Measurements from ENCODE around the gene OR2H1.

The OR2H1 gene

DNA sequence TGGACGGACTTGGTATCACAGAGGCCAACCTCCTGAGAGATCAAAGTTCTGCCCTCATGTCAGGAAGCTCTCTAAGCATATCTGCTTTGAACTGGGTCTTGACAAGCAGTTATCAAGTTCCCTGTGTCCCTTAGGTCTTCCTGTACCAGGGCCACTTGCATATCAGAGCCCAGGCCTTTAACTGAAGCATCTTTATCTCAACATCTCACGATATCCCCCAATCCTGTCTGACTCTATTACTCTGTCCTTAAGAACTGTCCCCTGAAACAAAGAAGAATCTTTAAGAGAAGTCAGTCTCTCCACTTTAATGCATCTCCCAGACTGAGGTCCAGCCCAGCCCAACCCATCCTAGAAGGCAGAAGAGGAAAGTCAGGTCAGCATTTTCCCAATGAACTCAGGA lies 22.6 kb downstream of the OR2H1 start:
- DNase-seq, result no peak
- intact Hi-C loops (cut with DNase I), result no loop called here

DNA sequence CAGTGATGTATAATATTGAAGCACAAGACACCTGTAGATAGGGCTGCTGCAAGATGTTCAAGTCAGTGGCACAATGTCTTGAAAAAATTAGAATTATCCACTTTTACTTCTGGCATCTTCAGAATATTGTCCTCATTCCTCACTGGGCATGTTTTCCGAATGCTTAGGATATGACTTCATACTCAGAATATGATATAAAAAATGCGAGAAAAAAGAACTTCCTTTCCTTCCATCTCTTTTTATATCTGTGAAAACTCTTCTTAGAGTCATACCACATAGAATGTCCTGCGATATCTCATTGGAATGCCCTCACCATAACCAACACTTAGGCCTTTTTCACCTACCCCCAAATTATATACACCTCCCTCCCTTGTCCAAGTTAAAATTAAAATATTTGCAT lies 26.2 kb downstream of the OR2H1 start:
- intact Hi-C loops (cut with DNase I), result no loop called here
- no peak for DNase-seq

DNA sequence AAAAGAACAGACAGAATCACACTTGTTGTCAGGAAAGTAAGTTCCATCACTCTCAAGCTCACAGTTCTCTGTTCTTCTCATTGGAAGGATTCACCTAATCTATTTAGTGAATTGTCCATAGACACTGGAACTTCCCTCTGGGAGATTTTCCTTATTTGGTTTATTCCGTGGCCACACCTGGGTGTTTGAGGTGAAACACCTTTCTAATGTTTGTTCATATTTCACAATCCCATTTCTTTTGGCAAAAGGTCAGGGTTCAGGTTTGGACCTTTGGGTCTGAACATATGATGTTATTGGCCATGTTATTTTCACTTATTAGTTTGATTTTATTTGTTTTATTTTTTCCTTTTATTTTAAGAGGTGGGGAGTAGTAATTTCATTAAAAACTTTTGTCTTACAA lies 26.8 kb downstream of the OR2H1 start:
- DNase-seq, result no peak
- intact Hi-C loops (cut with DNase I), result no loop called here

GRCh38 chr6:29486577-29486976 lies 29.6 kb downstream of the OR2H1 start:
- intact Hi-C loops (cut with DNase I), result no loop called here
- DNase-seq, result no peak

GRCh38 chr6:29487131-29487530 lies 30.2 kb downstream of the OR2H1 start:
- DNase-seq, result no peak
- intact Hi-C loops (cut with DNase I), result no loop called here

DNA sequence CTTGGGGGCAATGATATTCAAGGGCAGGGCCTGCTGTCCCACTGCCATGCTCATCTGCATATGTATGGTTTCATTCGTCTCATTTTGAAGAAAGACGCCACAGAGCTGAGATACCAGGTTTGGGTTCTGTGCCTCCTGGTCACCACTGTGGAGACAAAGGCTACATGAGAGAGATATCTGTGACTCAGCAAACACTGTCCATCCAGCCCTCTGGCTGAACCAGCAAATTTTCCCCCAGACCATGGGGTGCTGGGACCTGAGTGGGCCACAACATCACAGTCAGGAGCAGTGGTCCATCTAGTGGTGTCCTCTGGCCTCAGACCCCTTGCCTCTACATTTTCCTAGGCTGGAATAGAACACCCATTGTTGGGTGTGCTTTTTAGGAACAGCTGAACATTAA lies 30.7 kb downstream of the OR2H1 start, which contains the start of gene MAS1L:
Gene MAS1L, minus strand, starts transcription at position 297 of the 400 bp plus-strand sequence. Its CDS starts 54 bp downstream, at position 243.
- intact Hi-C loops (cut with DNase I), result no loop called here
- DNase-seq, result no peak

DNA sequence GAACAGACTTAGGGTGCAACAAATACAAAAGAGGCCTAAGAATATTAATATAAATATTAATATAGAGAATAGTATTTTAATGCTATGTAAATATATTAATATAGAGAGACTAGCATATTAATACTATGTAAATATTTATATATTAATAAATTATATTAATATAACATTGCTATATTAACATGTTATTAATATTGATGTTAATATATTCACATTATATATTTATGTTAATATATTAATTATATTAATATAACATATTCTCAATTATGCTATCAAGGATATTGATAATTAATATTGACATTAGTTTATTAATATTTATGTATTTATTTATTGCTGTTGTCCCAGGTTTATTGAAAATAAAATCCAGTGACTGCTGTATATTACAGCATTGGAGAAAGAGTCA lies 31.9 kb downstream of the OR2H1 start:
- intact Hi-C loops (cut with DNase I), result no loop called here

GRCh38 chr6:29489286-29489685 lies 32.3 kb downstream of the OR2H1 start:
- intact Hi-C loops (cut with DNase I), result no loop called here
- no peak for DNase-seq

More for the DNA sequence above, 31.9 kb downstream of the OR2H1 start:
- DNase-seq, result no peak

GRCh38 chr6:29490055-29490454 lies 33.1 kb downstream of the OR2H1 start:
- DNase-seq, result no peak
- intact Hi-C loops (cut with DNase I), result no loop called here

DNA sequence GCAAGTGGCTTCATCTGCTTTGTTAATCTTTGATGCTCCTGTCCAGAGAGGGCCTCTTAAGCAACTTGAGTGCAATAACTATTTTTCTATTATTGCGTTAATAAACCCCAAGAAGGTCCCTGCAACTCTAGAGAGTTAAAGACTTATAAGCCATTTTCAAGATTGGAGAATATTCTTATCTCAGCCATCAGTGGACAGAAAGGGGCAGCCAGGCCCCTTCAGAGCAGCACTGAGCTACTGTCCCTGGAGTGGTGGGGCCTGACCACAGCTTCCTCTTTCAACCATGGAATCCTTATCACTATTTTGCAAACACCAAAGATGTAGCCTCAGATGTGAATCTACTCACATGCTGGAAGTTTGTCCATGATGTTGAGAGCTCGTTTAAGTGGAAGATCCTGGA lies 33.6 kb downstream of the OR2H1 start:
- DNase-seq, result no peak
- intact Hi-C loops (cut with DNase I), result no loop called here

- DNase-seq, result no peak
- intact Hi-C loops (cut with DNase I), result no loop called here
These were observed 34.6 kb downstream of the OR2H1 start for GRCh38 chr6:29491574-29491973.

GRCh38 chr6:29493261-29493660 lies 36.3 kb downstream of the OR2H1 start:
- intact Hi-C loops (cut with DNase I), result no loop called here
- no peak for DNase-seq

- intact Hi-C loops (cut with DNase I), result no loop called here
- DNase-seq, result no peak
These were observed 37.2 kb downstream of the OR2H1 start for GRCh38 chr6:29494131-29494530.

- no peak for DNase-seq
- intact Hi-C loops (cut with DNase I), result no loop called here
These were observed 38.6 kb downstream of the OR2H1 start for GRCh38 chr6:29495571-29495970.

GRCh38 chr6:29496961-29497360 lies 40.0 kb downstream of the OR2H1 start:
- intact Hi-C loops (cut with DNase I), result no loop called here
- no peak for DNase-seq

GRCh38 chr6:29499704-29500103 lies 42.7 kb downstream of the OR2H1 start:
- intact Hi-C loops (cut with DNase I), result no loop called here
- DNase-seq, result no peak

DNA sequence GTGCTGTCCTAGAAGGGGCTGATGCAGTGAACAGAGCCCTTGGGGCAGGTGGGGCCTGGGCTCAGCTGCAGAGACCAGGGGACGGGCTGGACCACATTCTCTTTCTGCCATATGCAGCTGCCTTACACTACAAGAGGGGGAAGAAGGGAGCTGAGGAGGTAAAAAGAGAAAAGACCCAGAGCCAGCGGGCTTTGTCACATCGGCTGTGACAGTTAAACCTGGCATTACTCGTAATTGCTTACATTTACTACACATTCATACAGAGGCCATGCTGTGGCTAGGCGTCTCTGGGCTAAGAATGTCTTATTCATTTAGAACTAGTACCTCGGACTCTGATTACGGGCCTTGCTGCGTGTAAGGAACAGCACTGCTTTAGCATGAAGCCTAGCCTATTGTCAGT lies 43.6 kb downstream of the OR2H1 start:
- intact Hi-C loops (cut with DNase I), result no loop called here
- DNase-seq, result no peak

GRCh38 chr6:29501106-29501505 lies 44.2 kb downstream of the OR2H1 start:
- no peak for DNase-seq
- intact Hi-C loops (cut with DNase I), result no loop called here

GRCh38 chr6:29502181-29502580 lies 45.2 kb downstream of the OR2H1 start:
- intact Hi-C loops (cut with DNase I), result no loop called here
- DNase-seq, result no peak

GRCh38 chr6:29502597-29502996 lies 45.6 kb downstream of the OR2H1 start:
- intact Hi-C loops (cut with DNase I), result no loop called here
- DNase-seq, result no peak

GRCh38 chr6:29504961-29505360 lies 48.0 kb downstream of the OR2H1 start:
- intact Hi-C loops (cut with DNase I), result no loop called here
- no peak for DNase-seq

DNA sequence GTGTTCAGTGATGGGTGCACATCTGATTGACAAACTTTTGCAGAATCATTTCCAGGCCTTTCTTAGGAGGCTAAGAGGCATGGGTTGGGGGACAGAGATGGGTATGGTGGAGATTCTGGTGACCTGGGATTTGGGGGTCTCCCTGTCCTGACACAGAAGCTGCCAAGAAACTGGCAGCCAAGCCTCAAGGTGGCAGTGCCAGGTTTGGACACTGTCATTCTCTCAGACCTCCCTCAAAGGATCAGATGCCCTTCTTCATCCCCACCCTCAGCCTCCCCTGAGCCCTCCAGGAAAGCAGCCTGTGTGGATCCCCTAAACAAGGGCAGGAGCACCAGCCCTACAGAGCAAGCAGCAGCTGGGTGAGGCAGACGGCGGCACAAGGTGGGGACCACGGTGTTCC lies 48.9 kb downstream of the OR2H1 start:
- intact Hi-C loops (cut with DNase I), result no loop called here
- DNase-seq, result no peak

GRCh38 chr6:29506446-29507067 lies 49.6 kb downstream of the OR2H1 start:
- intact Hi-C loops (cut with DNase I), result no loop called here
- no peak for DNase-seq
